Fibroblast of skin of scalp (primary cell): ENCODE data around the gene HNRNPAB. TPM values are rescaled to one million over a fixed set of nuclear protein-coding genes. Genes with fewer than 3 reads are reported as not detected.

ENCODE experiments used
- DNase-seq: peaks from one replicate; pipeline ENCODE4 v3.0.0-alpha.2; 2013
- polyA plus RNA-seq, 2 experiments: library from polyadenylated mRNA; unstranded; fragments of 120-200 nt; gene quantifications; one replicate each; pipeline ENCODE4 v1.2.1, GENCODE V29; 2013; ENCODE audit not compliant: insufficient read length in 2 of 2

The HNRNPAB gene
- polyA plus RNA-seq (2013, experiment 1 of 2; ENCODE audit: insufficient read length), result 153 TPM
- 140 TPM for polyA plus RNA-seq (2013, experiment 2 of 2; ENCODE audit: insufficient read length)

DNA sequence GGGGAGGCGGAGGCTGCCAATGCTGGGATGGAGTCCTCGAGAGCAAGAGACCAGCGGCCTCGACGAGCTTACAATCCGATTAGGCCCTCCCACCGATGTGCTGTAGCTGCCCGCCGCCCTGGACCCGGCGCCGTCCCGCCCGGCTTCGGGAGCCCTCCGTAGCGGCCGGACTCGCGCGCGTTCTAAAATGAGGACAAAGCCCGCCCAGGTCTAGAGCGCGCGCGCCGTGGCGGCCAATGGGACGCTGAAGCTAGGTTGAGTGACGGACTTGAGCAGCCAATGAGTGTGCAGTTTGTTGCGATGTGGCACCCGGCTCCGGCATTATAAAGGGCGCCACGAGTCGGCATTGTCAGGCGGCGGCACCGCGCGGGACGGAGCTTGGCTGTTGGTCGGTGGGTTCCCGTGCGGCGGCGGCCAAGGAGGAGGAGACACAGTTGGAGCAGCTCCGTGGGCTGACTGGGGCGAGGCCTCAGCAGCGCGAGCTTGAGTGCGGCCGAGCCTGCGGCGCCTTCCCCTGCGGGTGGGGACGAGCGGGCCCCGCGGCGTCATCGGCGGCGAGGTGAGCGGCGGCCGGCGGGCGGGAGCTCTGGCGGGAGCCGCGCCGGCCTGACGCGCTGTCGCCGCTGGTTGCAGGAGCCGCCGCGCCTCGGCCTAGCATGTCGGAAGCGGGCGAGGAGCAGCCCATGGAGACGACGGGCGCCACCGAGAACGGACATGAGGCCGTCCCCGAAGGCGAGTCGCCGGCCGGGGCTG, at the start of gene HNRNPAB:
Gene HNRNPAB (plus strand): TSS at position 352 of the 753 bp plus-strand sequence. CDS start 305 bp downstream, at position 657.
- peak; percentile 96 for DNase-seq

GRCh38 chr5:178155065-178155464, 49.3 kb upstream of the HNRNPAB start:
- DNase-seq, result no peak

GRCh38 chr5:178160176-178160575, 44.2 kb upstream of the HNRNPAB start:
- no peak for DNase-seq

- DNase-seq, result no peak
Observed at GRCh38 chr5:178162481-178162880, 41.9 kb upstream of the HNRNPAB start.

- DNase-seq, result peak; percentile 68
Observed at GRCh38 chr5:178163772-178164735, 40.3 kb upstream of the HNRNPAB start.

GRCh38 chr5:178165581-178165980, 38.8 kb upstream of the HNRNPAB start:
- no peak for DNase-seq

- DNase-seq, result no peak
Observed at GRCh38 chr5:178170455-178170854, 33.9 kb upstream of the HNRNPAB start.

- DNase-seq, result no peak
Observed at GRCh38 chr5:178174456-178174855, 29.9 kb upstream of the HNRNPAB start.

GRCh38 chr5:178176791-178177190, 27.5 kb upstream of the HNRNPAB start:
- no peak for DNase-seq

DNA sequence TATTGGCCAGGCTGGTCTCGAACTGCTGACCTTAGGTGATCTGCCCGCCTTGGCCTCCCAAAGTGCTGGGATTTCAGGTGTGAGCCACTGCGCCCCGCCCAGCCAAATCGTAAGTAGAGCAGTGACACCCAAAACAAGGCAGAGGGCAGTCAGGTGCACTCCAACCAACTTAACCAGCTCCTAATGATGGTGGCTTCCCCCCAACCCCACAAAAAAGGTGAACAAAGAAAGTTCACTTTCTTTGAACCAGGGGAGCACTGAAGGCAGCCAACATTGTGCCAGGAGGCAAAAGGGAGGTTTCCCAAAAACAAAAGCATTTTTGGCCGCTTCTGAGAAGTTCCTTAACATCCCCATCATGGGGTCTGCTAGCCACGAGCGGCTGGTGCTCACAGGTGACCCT, 26.8 kb upstream of the HNRNPAB start:
- no peak for DNase-seq

DNA sequence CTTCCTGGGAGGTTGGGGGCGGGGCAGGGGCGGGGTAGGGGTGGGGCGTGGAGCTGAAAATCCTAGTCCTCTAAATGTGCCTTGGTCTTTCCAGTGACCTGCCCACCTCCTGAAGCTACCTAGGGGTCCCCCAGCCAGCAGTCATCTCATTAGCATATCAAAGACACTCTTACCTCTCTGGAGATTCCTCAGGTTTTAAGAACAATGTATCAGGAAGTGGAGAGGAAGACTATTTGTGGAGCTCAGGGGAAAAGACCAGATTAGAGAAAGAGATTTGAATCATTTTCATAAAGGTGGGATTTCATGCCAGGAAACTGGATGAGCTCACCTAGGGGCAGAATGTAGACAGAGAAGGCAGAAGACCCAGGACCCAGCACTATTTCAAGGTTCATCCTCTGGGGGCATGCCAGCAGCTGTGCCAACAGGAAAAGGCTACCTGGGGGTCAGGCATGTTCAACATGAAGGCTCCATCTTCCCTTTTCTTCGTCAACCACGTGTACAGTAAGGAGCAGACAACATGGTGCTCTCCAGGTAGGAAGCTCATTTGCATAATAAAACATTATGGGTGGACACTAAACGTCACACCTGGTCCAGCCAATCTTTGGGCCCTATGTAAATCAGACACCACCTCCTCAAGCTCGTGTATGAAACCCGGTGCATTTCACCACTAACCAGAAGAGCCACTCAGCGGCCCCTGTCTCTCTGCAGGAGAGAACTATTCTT, 24.0 kb upstream of the HNRNPAB start:
- no peak for DNase-seq

DNA sequence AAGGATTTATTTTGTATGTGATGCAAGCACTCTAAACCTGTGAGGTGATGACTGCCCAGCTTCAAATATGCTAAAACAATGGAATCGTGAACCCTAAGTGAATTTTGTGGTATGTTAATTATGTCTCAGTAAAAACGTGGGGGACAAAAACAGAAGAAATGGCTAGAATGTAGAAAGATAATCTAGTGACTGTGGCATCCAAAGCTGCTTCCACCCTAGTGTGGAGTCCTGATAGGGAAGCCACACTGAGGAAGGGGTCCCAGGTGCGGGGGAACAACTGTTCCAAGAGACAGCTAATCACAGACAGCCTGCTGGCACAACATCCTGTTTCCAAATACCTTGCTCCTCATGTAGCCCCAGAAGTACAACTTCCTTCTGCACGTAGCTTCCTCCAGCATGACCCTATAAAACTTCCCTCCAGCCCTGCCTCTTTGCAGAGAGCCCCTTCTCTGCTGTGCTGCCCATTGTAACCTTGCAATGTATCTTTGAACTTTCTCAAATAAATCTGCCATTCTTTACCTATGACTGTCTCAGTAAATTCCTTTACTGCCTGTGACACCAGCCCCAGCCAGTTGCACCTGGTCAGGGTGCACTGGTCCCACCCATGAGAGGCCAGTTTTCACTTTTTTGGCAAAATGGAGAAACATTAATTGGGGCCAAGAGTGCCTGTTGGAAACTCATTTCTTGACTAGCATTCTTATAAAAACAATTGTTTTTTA, 22.0 kb upstream of the HNRNPAB start:
- DNase-seq, result no peak

DNA sequence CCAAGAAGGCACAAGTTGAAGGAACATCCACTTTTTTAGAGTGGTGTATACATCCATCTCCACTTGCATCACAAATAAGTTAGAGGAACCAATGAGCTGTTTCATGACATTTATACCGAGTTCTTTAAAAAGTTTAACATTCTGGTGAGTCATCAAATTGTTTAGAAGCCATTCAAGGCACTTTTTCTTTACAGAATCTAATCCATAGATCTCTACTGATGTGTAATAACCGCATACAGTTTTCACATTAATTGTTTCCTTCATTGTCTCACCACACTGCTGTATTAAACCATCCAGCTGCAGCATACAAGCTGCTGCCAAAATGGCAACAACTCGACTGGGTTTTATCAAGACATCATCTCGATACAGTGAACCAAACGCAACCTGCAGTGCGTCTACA, 17.9 kb upstream of the HNRNPAB start:
- peak; percentile 38 for DNase-seq

GRCh38 chr5:178187014-178187413, 17.3 kb upstream of the HNRNPAB start, which contains the start of gene GMCL2:
GMCL2 (minus strand) TSS chr5:178187371; CDS start chr5:178187299, 72 bp downstream.
- no peak for DNase-seq

DNA sequence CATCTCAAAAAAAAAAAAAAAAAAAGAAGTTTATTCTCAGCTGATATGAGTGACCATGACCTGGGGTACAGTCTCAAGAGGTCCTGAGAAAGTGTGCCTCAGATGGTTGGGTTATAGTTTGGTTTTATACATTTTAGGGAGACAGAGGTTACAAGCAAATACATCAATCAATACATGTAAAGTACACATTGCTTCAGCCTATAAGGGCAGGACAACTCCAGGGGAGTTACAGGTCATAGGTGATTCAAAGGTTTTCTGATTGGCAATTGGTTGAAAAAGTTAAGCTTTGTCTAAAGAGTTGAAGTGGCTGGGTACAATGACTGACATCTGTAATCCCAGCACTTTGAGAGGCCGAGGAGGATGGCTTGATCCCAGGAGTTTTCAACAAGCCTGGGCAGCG, 14.9 kb upstream of the HNRNPAB start:
- no peak for DNase-seq

- no peak for DNase-seq
Observed at GRCh38 chr5:178191661-178192060, 12.7 kb upstream of the HNRNPAB start.

DNA sequence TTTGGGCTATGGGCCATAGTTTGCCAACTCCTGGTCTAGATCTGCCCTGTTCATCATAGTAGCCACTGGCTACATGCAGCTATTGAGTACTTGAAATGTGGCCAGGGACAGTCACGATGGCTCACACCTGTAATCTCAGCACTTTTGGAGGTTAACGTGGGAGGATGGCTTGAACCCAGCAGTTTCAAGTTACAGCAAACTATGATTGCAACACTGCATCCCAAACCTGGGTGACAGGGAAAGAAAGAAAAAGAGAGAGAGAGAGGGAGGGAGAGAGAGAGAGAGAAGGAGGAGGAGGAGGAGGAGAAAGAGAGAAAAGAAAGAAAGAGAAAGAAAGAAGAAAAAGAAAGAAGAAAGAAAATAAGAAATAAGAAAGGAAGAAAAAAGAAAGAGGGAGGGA, 12.1 kb upstream of the HNRNPAB start:
- DNase-seq, result no peak

GRCh38 chr5:178192787-178193186, 11.5 kb upstream of the HNRNPAB start:
- DNase-seq, result no peak

- no peak for DNase-seq
Observed at GRCh38 chr5:178193251-178193809, 11.0 kb upstream of the HNRNPAB start.

- no peak for DNase-seq
Observed at GRCh38 chr5:178194026-178194425, 10.3 kb upstream of the HNRNPAB start.

DNA sequence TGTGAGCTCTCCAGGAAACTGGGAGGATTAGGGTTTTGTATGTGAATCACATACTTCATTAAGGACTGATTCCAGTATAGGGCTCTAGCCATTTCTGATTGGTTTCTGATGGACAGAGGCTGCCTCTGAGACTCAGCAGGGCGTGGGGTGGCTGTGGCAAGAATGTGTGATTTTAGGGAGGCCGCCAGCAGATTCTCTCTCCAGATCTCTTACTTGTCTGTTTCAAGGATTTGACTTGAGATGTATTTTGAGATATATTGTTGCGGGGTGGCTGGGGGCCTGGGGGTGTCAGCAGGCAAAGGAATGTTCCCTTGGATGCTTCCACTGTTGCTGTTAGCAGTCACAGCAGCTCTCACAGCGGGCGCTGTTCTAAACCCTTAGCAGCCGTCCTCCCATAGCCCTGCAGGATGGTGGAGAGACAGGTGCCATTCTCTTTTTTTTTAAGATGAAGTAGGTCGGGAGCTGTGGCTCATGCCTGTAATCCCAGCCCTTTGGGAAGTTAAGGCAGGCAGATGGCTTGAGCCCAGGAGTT, 8.0 kb upstream of the HNRNPAB start:
- peak; percentile 42 for DNase-seq
